ENCODE measurements around the gene DLGAP5.

The DLGAP5 gene

GRCh38 chr14:55201219-55202101 lies 10.1 kb upstream of the DLGAP5 start:
- DNase-seq (ENCODE audit: low spot score), result no peak
- TF ChIP-seq CTCF (IDR thresholded peaks at IDR 0.05; ENCODE audit: extremely low read depth, missing control alignments), result no peak

- no peak for TF ChIP-seq CTCF (IDR thresholded peaks at IDR 0.05; ENCODE audit: extremely low read depth, missing control alignments)
- DNase-seq (ENCODE audit: low spot score), result no peak
These were observed 9.3 kb upstream of the DLGAP5 start for GRCh38 chr14:55200651-55201050.

GRCh38 chr14:55198749-55199148 lies 7.4 kb upstream of the DLGAP5 start:
- no peak for DNase-seq (ENCODE audit: low spot score)
- no peak for TF ChIP-seq CTCF (IDR thresholded peaks at IDR 0.05; ENCODE audit: extremely low read depth, missing control alignments)

GRCh38 chr14:55194656-55195355 lies 3.4 kb upstream of the DLGAP5 start:
- TF ChIP-seq CTCF (IDR thresholded peaks at IDR 0.05; ENCODE audit: extremely low read depth, missing control alignments), result no peak
- no peak for DNase-seq (ENCODE audit: low spot score)

- no peak for TF ChIP-seq CTCF (IDR thresholded peaks at IDR 0.05; ENCODE audit: extremely low read depth, missing control alignments)
- no peak for DNase-seq (ENCODE audit: low spot score)
These were observed 753 bp upstream of the DLGAP5 start for GRCh38 chr14:55192054-55192621.

- TF ChIP-seq CTCF (IDR thresholded peaks at IDR 0.05; ENCODE audit: extremely low read depth, missing control alignments), result no peak
- DNase-seq (ENCODE audit: low spot score), result no peak
These were observed 531 bp downstream of the DLGAP5 start for GRCh38 chr14:55190906-55191202.

GRCh38 chr14:55188686-55189295 lies 2.6 kb downstream of the DLGAP5 start:
- TF ChIP-seq CTCF (IDR thresholded peaks at IDR 0.05; ENCODE audit: extremely low read depth, missing control alignments), result no peak
- no peak for DNase-seq (ENCODE audit: low spot score)

Data from GM20000 (cell line).